CD4-positive, alpha-beta T cell (primary cell): ENCODE results near the gene LCE3D. TPM values are rescaled to one million over a fixed set of nuclear protein-coding genes. Genes with fewer than 3 reads are reported as not detected.

Experiments
- ATAC-seq: fragments of 200-7000 bp; cut with Tn5 transposase; one replicate; pipeline ENCODE4 v1.10.0; 2022; ENCODE audit warnings: mild to moderate bottlenecking; ENCODE audit not compliant: poor library complexity
- CTCF ChIA-PET: fragments of 350-600 bp; sonication (Branson Sonifier 250); formaldehyde crosslinking; loops from one replicate; lab custom pipeline; 2021; ENCODE audit warnings: antibody characterized with exemption, inconsistent platforms; lab: Charles Lee
- POLR2A ChIA-PET: fragments of 350-600 bp; sonication (Branson Sonifier 250); formaldehyde crosslinking; loops from one replicate; lab custom pipeline; 2021; ENCODE audit warnings: antibody characterized with exemption, inconsistent platforms; lab: Charles Lee
- DNase-seq, 14 experiments: peaks; one replicate each; pipeline ENCODE4 v3.0.0-alpha.2; 2013 to 2020; ENCODE audit warnings: mixed read lengths in 2 of 14
- H3K27ac ChIP-seq, 2 donors: one replicate each; pipeline versions ENCODE4 v1.5.1 to v1.7.0; 2013; ENCODE audit warnings: low read length in 2 of 2, low read depth in 1 of 2, mild to moderate bottlenecking in 1 of 2
- H3K27me3 ChIP-seq, 2 experiments: 1 replicate in 1 of 2; 2 replicates in 1 of 2; pipeline versions ENCODE4 v1.6.1 to v1.7.0; 2013; ENCODE audit warnings: low read length in 2 of 2, control low read depth in 1 of 2, mild to moderate bottlenecking in 1 of 2, moderate library complexity in 1 of 2; ENCODE audit not compliant: insufficient read depth in 2 of 2, control insufficient read depth in 1 of 2
- H3K36me3 ChIP-seq: one replicate; pipeline ENCODE4 v1.6.1; 2013; ENCODE audit warnings: low read length, control low read depth; ENCODE audit not compliant: insufficient read depth
- H3K4me1 ChIP-seq: one replicate; pipeline ENCODE4 v1.6.1; 2013; ENCODE audit warnings: low read length, control low read depth; ENCODE audit not compliant: insufficient read depth
- H3K4me3 ChIP-seq: one replicate; pipeline ENCODE4 v1.5.1; 2013; ENCODE audit warnings: mild to moderate bottlenecking, low read length, moderate library complexity
- H3K9me3 ChIP-seq, 2 experiments: 1 replicate in 1 of 2; 2 replicates in 1 of 2; pipeline versions ENCODE4 v1.6.1 to v1.7.0; 2013; ENCODE audit warnings: low read length in 2 of 2, mild to moderate bottlenecking in 2 of 2, control low read depth in 1 of 2, moderate library complexity in 1 of 2; ENCODE audit not compliant: control insufficient read depth in 1 of 2, insufficient read depth in 1 of 2
- H3K27ac Mint-ChIP-seq: one replicate; pipeline ENCODE4 v1.8.0; 2020; ENCODE audit warnings: mixed read lengths
- H3K27me3 Mint-ChIP-seq: one replicate; pipeline ENCODE4 v1.8.0; 2021; ENCODE audit warnings: mixed read lengths
- H3K36me3 Mint-ChIP-seq: one replicate; pipeline ENCODE4 v1.8.0; 2021; ENCODE audit warnings: low read depth, mixed read lengths
- H3K4me1 Mint-ChIP-seq: one replicate; pipeline ENCODE4 v1.8.0; 2021; ENCODE audit warnings: low read depth, mixed read lengths
- H3K4me3 Mint-ChIP-seq: one replicate; pipeline ENCODE4 v1.8.0; 2020; ENCODE audit warnings: mild to moderate bottlenecking, mixed read lengths
- H3K9me3 Mint-ChIP-seq: one replicate; pipeline ENCODE4 v1.8.0; 2020; ENCODE audit warnings: mixed read lengths
- intact Hi-C, 2 experiments: fragments of 100-400 bp; cut with DNase I in 1 of 2; cut with micrococcal nuclease in 1 of 2; formaldehyde crosslinking; loops; one replicate each; pipeline versions ENCODE4 v1.15.1 to v1.9.0; 2023 to 2025; cut with DNase I, micrococcal nuclease
- total RNA-seq, 174 experiments: library from RNA in 2 of 174; stranded (reverse) in 2 of 174; gene quantifications; one replicate each; pipeline ENCODE4 v1.2.3 and lab custom pipeline; 2021 to 2026
- TF ChIP-seq, protein P1 (sequence below): fragments of 200-600 bp; IDR thresholded peaks from one replicate; pipeline ENCODE4 v1.8.0; 2022; ENCODE audit warnings: antibody characterized with exemption, mild to moderate bottlenecking

The LCE3D gene
- total RNA-seq, 2 experiments from 2014 or later, result not detected

DNA sequence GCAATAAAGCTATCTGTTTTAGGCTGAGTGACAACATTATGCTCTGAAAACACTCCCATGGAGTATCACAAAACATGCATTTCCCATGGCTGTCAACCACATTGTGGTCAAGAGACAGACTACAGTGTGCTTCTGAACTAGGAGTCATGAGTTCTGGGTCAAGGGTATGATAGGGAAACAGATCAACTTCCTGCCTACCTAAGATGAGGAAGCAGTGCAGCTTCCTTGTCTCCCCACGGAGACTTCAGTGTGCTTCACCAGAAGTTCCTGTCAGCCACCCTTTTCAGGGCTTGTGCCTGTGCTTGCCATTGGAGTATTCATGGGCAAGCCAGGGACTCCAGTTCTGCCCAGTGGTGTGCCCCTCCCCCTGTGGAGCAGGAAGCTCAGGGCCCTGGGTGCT lies 33.6 kb downstream of the LCE3D start:
- no peaks in the 10 kb centered on the region for H3K36me3 ChIP-seq
- intact Hi-C loops, result no loop called here
- ATAC-seq (no peak), DNase-seq (no peak)
- ChIA-PET CTCF (no interaction called here), POLR2A (no interaction called here)
- Mint-ChIP-seq H3K36me3 (no peaks in the 10 kb centered on the region), H3K4me1 (no peaks in the 10 kb centered on the region), H3K4me3 (no peak overlapping the region), H3K9me3 (no peaks in the 10 kb centered on the region), H3K27me3 (peaks cover 26% of the 10 kb centered on the region), H3K27ac (no peak overlapping the region)
- no peak overlapping the region for H3K4me3 ChIP-seq
- H3K4me1 ChIP-seq, result no peaks in the 10 kb centered on the region
- TF ChIP-seq, protein P1, sequence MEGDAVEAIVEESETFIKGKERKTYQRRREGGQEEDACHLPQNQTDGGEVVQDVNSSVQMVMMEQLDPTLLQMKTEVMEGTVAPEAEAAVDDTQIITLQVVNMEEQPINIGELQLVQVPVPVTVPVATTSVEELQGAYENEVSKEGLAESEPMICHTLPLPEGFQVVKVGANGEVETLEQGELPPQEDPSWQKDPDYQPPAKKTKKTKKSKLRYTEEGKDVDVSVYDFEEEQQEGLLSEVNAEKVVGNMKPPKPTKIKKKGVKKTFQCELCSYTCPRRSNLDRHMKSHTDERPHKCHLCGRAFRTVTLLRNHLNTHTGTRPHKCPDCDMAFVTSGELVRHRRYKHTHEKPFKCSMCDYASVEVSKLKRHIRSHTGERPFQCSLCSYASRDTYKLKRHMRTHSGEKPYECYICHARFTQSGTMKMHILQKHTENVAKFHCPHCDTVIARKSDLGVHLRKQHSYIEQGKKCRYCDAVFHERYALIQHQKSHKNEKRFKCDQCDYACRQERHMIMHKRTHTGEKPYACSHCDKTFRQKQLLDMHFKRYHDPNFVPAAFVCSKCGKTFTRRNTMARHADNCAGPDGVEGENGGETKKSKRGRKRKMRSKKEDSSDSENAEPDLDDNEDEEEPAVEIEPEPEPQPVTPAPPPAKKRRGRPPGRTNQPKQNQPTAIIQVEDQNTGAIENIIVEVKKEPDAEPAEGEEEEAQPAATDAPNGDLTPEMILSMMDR, result no peak
- peaks cover 2 to 8% of the 10 kb centered on the region in 2 experiments for H3K27me3 ChIP-seq
- H3K27ac ChIP-seq, result no peak overlapping the region
- H3K9me3 ChIP-seq, result no peaks in the 10 kb centered on the region

DNA sequence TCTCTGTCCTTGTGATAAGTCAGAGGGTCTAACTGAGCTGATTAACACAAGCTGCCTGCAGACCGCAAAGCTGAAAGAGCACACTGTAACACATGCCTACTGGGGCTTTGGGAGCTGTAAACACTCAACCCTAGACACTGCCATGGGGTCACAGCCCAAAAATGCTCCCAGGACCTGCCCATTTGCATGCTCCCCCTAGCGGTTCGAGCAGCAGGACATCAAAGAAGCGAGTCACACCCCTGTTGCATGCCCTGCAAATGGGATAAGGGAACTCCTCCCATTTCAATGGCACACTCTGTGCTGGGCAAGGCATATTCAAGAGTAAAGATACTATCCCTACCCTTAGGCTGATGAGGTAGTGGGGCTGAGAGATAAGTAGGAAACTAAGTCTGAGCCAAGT lies 36.5 kb downstream of the LCE3D start:
- DNase-seq, result no peak
- H3K27ac Mint-ChIP-seq, result no peak overlapping the region
- H3K36me3 Mint-ChIP-seq, result no peaks in the 10 kb centered on the region
- H3K4me3 Mint-ChIP-seq, result no peak overlapping the region
- H3K9me3 Mint-ChIP-seq, result no peaks in the 10 kb centered on the region
- CTCF ChIA-PET, result no interaction called here
- TF ChIP-seq, protein P1, result no peak
- POLR2A ChIA-PET, result no interaction called here
- intact Hi-C loops, result no loop called here
- ATAC-seq, result no peak
- Histone ChIP-seq H3K4me1 (no peaks in the 10 kb centered on the region), H3K27me3 (peaks cover 4 to 16% of the 10 kb centered on the region in 2 experiments), H3K36me3 (no peaks in the 10 kb centered on the region), H3K9me3 (no peaks in the 10 kb centered on the region), H3K27ac (no peak overlapping the region), H3K4me3 (no peak overlapping the region)
- H3K27me3 Mint-ChIP-seq, result peaks cover 42% of the 10 kb centered on the region
- no peaks in the 10 kb centered on the region for H3K4me1 Mint-ChIP-seq

DNA sequence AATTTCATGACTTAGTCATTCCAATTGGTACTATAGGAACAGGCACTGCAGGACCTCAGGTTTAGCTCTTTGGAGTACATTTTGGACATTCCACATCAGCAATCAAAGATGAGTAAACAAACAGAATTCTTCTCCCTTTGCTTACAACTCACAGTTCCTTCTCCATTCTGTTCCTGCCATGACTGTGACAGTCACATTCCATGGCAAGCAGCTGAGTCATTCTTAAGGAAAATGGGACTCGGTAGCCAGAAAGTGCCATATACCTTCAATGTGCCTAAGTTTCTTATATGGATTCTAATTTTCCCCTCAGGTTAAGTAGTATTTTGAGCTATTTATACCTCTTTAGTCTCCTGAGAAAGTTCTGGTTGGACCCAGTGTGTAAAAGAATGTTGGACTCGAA lies 40.4 kb downstream of the LCE3D start:
- ATAC-seq (no peak), DNase-seq (no peak)
- Histone ChIP-seq H3K9me3 (no peaks in the 10 kb centered on the region), H3K4me3 (no peak overlapping the region), H3K4me1 (no peaks in the 10 kb centered on the region), H3K36me3 (no peaks in the 10 kb centered on the region), H3K27me3 (peaks cover 4 to 28% of the 10 kb centered on the region in 2 experiments), H3K27ac (no peak overlapping the region)
- intact Hi-C loops, result no loop called here
- Mint-ChIP-seq H3K4me3 (no peak overlapping the region), H3K27me3 (peaks cover 60% of the 10 kb centered on the region), H3K36me3 (no peaks in the 10 kb centered on the region), H3K27ac (no peak overlapping the region), H3K4me1 (no peaks in the 10 kb centered on the region), H3K9me3 (no peaks in the 10 kb centered on the region)
- ChIA-PET POLR2A (no interaction called here), CTCF (no interaction called here)
- TF ChIP-seq, protein P1, result no peak
